Activated T-cell treated with anti-CD3 and anti-CD28 coated beads for 4 hours (primary cell): Measurements from ENCODE around the gene TGFB1I1.

Experiments
- DNase-seq: peaks from one replicate; pipeline ENCODE4 v3.0.0-alpha.2; 2020

The TGFB1I1 gene

GRCh38 chr16:31453255-31454204, 18.4 kb upstream of the TGFB1I1 start:
- DNase-seq = no peak

- no peak for DNase-seq
Observed at GRCh38 chr16:31455601-31456314, 16.2 kb upstream of the TGFB1I1 start.

- DNase-seq = no peak
Observed at GRCh38 chr16:31456988-31457360, 15.0 kb upstream of the TGFB1I1 start.

GRCh38 chr16:31458073-31458843, 13.7 kb upstream of the TGFB1I1 start:
- DNase-seq = peak; percentile 32

GRCh38 chr16:31458844-31459686, 12.9 kb upstream of the TGFB1I1 start, which contains the start of gene ARMC5:
TSS of gene ARMC5 (plus strand) at chr16:31459501. CDS start at chr16:31459525, 24 bp downstream.
- peak; percentile 91 for DNase-seq

DNA sequence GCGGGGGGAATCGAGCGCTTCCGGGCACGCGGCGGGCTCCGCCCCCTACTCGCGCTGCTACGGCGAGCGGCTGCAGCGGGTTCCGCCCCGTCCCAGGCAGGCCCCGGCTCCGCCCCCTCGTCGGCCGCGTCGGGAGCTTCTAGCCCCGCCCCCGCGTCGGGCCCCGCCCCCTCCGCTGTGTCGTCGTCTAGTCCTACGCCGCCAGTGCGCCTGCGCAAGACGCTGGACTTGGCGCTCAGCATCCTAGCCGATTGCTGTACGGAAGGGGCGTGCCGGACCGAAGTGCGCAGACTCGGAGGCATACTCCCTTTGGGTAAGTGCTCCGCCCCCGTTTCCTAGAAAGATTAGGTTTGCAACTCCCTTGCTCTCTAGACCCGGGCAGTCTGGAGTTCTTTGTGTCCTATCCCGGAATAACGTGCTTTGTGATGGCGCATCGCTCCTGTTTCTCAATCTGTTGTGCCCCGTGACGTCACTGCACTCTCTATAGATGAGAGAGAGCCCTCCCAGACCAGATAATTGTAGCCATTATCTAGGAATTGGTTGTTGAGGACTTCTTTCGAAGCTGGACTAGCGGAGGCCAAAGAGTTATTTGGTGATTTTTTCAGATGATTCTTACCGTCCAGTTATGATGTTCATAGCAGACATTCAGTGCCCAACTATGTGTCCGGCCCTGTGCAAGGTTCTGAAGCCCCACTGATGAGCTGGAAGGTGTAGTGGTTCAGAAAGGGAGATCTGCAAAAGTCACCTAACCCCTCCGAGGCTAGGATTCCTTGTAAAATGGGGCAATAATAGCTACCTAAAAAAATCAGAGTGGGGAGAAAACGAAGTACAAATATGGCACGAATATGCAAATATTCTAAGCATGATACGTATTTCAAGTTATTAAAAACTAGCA, 12.0 kb upstream of the TGFB1I1 start:
- peak; percentile 100 for DNase-seq

DNA sequence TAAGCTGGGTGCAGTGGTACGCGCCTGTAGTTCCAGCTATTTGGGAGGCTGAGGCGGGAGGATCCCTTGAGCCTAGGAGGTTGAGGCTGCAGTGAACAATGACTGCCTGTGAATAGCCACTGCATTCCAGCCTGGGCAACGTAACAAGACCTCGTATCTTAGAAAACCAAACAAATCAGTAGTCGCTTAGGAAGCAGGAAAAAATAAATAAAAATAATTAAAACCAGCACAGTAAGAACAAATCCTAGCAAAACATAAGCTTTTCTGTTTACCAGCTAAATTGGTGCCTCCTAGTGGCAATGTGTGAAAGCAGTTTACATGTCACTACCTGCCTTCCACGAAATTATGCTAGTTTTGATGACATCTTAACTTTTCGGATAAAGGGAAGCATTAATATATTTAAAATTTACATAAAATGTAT, 11.4 kb upstream of the TGFB1I1 start:
- DNase-seq = no peak

GRCh38 chr16:31461201-31461920, 10.6 kb upstream of the TGFB1I1 start:
- DNase-seq = no peak

DNA sequence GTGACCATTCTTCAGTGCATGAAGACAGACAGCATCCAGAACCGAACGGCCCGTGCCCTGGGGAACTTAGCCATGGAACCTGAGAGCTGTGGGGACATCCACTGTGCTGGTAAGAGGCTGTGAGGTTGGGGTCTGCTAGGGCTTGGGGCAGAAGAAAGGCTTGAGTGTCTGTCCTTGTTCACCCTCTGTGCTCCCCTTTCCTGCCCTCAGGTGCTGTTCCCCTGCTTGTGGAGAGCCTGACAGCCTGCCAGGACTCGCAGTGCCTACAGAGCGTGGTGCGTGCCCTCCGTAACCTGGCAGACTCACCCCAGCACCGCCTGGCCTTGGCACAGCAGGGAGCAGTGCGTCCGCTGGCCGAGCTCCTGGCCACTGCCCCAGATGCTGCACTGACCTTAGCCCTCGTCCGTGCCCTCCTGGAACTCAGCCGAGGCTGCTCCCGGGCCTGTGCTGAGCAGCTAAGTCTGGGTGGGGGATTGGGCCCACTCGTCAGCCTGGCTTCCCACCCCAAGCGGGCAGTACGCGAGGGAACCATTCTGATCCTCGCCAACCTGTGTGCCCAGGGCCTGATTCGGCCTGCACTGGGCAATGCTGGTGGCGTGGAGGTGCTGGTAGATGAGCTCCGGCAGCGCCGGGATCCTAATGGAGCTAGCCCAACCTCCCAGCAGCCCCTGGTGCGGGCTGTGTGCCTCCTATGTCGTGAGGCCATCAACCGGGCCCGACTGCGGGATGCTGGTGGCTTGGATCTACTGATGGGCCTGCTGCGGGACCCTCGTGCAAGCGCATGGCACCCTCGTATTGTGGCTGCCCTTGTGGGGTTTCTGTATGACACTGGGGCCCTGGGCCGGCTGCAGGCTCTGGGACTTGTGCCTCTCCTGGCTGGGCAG, 9.8 kb upstream of the TGFB1I1 start:
- no peak for DNase-seq

- no peak for DNase-seq
Observed at GRCh38 chr16:31464348-31464769, 7.6 kb upstream of the TGFB1I1 start.

- no peak for DNase-seq
Observed at GRCh38 chr16:31464781-31465260, 7.1 kb upstream of the TGFB1I1 start.

- DNase-seq = no peak
Observed at GRCh38 chr16:31465788-31466370, 6.1 kb upstream of the TGFB1I1 start.

DNA sequence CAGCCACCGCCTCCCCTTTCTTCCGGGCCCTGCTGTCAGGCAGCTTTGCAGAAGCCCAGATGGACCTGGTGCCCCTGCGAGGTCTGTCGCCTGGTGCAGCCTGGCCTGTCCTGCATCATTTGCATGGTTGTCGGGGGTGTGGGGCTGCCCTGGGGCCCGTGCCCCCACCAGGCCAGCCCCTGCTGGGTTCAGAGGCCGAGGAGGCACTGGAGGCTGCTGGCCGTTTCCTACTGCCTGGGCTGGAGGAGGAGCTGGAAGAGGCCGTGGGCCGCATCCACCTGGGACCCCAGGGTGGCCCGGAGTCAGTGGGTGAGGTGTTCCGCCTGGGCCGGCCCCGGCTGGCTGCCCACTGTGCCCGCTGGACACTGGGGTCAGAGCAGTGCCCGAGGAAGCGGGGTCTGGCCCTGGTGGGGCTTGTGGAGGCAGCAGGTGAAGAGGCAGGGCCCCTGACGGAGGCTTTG, 5.5 kb upstream of the TGFB1I1 start:
- DNase-seq = no peak

GRCh38 chr16:31467151-31467773, 4.7 kb upstream of the TGFB1I1 start:
- no peak for DNase-seq

DNA sequence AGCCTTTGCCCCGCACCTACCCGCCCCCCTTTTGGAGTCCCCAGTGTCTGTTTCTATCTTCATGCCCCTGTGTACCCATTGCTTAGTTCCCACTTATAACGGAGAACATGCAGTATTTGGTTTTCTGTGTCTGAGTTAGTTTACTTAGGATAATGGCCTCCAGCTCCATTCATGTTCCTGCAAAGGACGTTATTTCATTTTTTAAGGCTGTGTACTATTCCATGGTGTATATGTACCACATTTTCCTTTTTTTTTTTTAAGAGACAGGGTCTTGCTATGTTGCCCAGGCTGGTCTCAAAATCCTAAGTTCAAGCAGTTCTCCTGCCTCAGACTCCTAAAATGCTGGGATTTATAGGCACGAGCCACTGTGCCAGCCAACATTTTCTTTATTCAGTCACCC, 4.1 kb upstream of the TGFB1I1 start:
- no peak for DNase-seq

- DNase-seq = no peak
Observed at GRCh38 chr16:31470615-31471014, 1.3 kb upstream of the TGFB1I1 start.

DNA sequence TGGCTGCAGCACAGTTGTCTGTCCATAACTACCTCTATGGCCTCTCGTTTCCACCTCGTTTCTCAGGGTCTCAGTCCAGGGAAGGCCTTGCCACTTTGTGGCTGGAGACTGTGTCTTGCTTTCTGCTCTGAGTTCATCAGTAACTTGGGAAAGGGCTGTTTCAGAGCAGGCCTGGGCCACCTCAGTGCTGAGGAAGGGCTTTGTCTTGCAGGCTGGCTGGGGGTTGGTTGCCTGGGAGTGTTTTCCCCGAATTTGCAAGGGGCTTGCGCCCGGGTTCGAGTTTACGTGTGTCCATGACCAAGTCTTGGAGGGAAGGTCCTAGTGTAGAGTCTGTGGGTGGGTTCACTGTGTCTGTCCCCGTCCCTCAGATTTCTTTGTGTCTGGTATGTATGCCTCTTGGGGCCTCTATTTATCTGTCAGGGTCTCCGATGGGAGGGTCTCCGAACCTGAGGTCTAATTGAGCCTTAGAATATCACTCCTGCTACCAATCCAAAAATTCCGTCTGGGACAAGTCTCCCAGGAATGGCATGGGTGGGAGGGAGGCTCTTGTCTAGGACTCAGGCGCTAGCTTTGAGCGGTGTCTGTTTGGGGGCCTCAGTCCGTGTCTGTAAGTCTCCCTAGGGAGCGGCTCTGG, 594 bp upstream of the TGFB1I1 start:
- no peak for DNase-seq
